Uterus (tissue), 2 donors: ENCODE measurements around the gene GADD45A.

Source experiments
- POLR2A ChIP-seq, 2 donors: fragments of 450-650 bp; IDR thresholded peaks; one replicate each; pipeline ENCODE4 v1.6.1; 2016; ENCODE audit warnings: antibody characterized with exemption in 2 of 2, mild to moderate bottlenecking in 1 of 2, moderate library complexity in 1 of 2
- TF ChIP-seq, protein P1 (sequence below), 4 experiments: fragments of 200-600 bp in 2 of 4; fragments of 450-650 bp in 2 of 4; sonication (generic) in 2 of 4; IDR thresholded peaks; one replicate each; pipeline ENCODE4 v1.5.1; 2016 to 2019; ENCODE audit warnings: antibody characterized with exemption in 4 of 4, mild to moderate bottlenecking in 2 of 4, moderate library complexity in 1 of 4

GRCh38 chr1:67701876-67702275 lies 16.9 kb downstream of the GADD45A start:
- TF ChIP-seq, protein P1, sequence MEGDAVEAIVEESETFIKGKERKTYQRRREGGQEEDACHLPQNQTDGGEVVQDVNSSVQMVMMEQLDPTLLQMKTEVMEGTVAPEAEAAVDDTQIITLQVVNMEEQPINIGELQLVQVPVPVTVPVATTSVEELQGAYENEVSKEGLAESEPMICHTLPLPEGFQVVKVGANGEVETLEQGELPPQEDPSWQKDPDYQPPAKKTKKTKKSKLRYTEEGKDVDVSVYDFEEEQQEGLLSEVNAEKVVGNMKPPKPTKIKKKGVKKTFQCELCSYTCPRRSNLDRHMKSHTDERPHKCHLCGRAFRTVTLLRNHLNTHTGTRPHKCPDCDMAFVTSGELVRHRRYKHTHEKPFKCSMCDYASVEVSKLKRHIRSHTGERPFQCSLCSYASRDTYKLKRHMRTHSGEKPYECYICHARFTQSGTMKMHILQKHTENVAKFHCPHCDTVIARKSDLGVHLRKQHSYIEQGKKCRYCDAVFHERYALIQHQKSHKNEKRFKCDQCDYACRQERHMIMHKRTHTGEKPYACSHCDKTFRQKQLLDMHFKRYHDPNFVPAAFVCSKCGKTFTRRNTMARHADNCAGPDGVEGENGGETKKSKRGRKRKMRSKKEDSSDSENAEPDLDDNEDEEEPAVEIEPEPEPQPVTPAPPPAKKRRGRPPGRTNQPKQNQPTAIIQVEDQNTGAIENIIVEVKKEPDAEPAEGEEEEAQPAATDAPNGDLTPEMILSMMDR (IDR thresholded peaks at IDR 0.05), result no peak
- TF ChIP-seq POLR2A (IDR thresholded peaks at IDR 0.05), result no peak
